HG03135 (cell line): ENCODE measurements around the gene ADGRL3.
"Not testable (repeated sequence)": the region's sequence is repeated elsewhere in the genome, so short reads cannot be mapped to it uniquely, and the experiment has no call there.

Experiments
- ATAC-seq: cut with Tn5 transposase; IDR thresholded peaks from one replicate; pipeline ENCODE4 v1.9.1; 2021; ENCODE audit warnings: mild to moderate bottlenecking, moderate library complexity; ENCODE audit not compliant: unreplicated experiment

Gene ADGRL3

DNA sequence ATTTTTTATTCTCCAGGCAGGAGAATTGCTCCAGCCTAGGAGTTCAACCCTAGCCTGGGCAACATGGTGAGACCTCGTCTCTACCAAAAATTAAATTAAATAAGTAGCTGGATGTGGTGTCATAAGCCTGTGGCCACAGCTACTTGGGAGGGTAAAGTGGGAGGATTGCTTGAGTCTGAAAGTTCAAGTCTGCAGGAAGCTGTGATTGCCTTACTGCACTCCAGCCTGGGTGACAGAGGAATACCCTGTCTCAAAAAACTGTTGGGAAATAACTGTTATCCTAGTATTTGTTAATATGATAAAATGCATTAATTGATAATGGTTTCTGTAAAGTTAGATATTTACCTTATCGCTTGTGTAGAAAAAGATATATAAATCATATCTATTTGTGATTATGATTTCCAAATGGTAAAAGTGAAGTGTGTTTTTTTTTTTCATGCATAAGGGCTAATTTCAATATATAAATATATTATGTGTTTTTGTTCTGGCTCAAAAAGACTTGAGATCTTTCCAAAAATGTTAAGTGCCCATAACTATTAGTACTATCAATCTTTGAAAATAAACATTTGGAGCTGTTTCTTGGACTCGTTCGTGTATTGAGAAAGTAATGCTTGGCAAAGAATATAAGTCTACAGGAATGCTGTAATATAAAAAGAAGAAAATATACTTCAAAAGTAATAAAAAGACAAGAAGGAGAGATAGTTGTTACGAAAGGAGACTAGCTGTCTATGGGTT lies 396.6 kb downstream of the ADGRL3 start:
- no peak for ATAC-seq

- no peak for ATAC-seq
Measured at GRCh38 chr4:61603086-61603485, 403.0 kb downstream of the ADGRL3 start.

- no peak for ATAC-seq
Measured at GRCh38 chr4:61604054-61604453, 403.9 kb downstream of the ADGRL3 start.

GRCh38 chr4:61605984-61606383 lies 405.9 kb downstream of the ADGRL3 start:
- ATAC-seq: no peak

- no peak for ATAC-seq
Measured at GRCh38 chr4:61614231-61614630, 414.1 kb downstream of the ADGRL3 start.

DNA sequence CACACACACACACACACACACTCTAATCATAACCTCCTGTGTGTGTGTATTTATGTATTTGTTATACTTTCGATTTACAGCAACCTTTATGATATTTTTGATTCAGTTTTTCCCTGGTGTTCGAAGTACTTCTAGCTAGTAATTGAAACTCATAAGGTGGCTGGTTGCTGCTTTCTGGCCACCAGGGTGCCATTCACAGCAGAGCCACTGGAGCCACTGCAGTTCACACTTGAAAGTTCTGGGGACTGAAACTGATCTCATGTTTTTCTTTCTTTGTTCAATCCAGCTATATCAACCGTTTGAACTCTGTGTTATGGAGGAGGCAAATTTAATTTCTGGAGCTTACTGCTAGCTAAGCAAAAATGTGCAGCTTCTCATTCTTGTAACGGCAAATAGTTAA lies 419.4 kb downstream of the ADGRL3 start:
- ATAC-seq: no peak

- ATAC-seq: no peak
Measured at GRCh38 chr4:61628282-61628681, 428.2 kb downstream of the ADGRL3 start.

DNA sequence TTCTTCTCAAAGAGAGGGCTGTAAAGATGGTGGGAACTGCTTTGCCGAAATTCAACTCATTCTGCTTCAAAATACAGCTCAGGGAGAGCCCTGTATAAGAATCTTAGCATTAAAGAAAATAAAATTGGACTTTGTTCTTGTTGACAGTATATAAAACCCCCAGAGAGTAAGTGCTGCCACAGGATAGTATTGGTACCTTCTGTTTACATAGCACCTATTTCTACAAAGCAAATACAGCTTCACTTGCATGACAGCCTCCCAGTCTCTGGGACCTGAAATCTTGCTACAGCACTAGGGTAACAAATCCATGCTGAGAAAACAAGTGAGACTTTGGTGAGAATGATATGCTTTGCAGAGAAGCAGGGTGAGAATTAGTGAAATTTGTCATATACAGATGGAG lies 428.6 kb downstream of the ADGRL3 start:
- no peak for ATAC-seq

- no peak for ATAC-seq
Measured at GRCh38 chr4:61630548-61630947, 430.4 kb downstream of the ADGRL3 start.

- ATAC-seq: no peak
Measured at GRCh38 chr4:61638591-61638990, 438.5 kb downstream of the ADGRL3 start.

DNA sequence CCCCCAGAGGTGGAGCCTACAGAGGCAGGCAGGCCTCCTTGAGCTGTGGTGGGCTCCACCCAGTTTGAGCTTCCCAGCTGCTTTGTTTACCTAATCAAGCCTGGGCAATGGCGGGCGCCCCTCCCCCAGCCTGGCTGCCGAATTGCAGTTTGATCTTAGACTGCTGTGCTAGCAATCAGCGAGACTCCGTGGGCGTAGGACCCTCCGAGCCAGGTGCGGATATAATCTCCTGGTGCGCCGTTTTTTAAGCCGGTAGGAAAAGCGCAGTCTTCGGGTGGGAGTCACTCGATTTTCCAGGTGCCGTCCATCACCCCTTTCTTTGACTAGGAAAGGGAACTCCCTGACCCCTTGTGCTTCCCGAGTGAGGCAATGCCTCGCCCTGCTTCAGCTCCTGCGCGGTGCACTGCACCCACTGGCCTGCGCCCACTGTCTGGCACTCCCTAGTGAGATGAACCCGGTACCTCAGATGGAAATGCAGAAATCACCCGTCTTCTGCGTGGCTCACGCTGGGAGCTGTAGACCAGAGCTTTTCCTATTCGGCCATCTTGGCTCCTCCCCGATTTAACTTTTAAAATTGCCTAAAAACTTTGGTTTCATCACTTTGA lies 446.7 kb downstream of the ADGRL3 start:
- ATAC-seq: not testable (repeated sequence)

- ATAC-seq: no peak
Measured at GRCh38 chr4:61648264-61648663, 448.1 kb downstream of the ADGRL3 start.

- no peak for ATAC-seq
Measured at GRCh38 chr4:61657016-61657415, 456.9 kb downstream of the ADGRL3 start.

GRCh38 chr4:61661960-61662359 lies 461.8 kb downstream of the ADGRL3 start:
- no peak for ATAC-seq

GRCh38 chr4:61662362-61662761 lies 462.2 kb downstream of the ADGRL3 start:
- no peak for ATAC-seq

DNA sequence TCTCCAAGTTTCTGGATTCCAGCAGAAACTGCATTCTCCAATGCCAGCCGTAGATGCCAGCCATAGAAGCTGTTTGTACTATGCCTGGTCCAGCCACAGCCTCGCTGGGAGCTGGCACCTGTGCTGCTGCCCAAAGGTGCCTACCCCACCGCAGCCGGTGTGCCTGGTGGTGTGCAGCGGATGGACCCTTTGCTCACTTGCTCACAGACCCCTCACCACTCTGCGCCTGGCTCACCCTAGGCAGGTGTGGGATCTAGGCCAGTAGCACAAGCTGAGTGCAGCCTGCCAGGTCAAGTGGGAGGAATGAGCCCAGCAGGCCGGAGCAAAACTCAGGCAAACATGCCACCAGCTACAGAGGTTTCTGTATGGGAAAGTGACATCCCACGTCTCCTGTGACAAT lies 463.2 kb downstream of the ADGRL3 start:
- ATAC-seq: no peak

- ATAC-seq: no peak
Measured at GRCh38 chr4:61665649-61666048, 465.5 kb downstream of the ADGRL3 start.

GRCh38 chr4:61666244-61666643 lies 466.1 kb downstream of the ADGRL3 start:
- no peak for ATAC-seq

- ATAC-seq: no peak
Measured at GRCh38 chr4:61671599-61671998, 471.5 kb downstream of the ADGRL3 start.

GRCh38 chr4:61675464-61675863 lies 475.3 kb downstream of the ADGRL3 start:
- ATAC-seq: no peak

- ATAC-seq: no peak
Measured at GRCh38 chr4:61678297-61678696, 478.2 kb downstream of the ADGRL3 start.

DNA sequence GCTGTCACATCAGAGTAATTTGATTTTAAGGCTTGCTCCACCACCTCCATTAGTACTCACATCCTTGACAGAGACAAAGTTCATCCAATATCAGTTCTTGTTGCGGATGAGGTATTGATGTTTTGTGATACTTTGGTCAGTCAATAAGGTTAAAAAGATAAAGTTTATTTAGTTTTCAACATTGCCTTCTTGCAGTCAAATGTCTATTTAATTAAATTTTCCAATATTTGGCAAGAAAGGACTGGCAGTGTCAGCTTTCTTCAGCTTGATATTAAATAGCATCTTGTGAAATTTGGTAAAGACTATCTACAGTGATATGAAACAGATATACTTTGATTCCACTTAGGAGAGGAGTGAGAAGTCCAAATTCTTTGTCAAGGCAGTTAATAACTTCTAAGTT lies 493.4 kb downstream of the ADGRL3 start:
- ATAC-seq: no peak
